Heart left ventricle (tissue), 16 donors: ENCODE data around the gene CFAP119. TPM values are rescaled to one million over a fixed set of nuclear protein-coding genes. Genes with fewer than 3 reads are reported as not detected.
A peak's percentile ranks its signal among the peaks of the same experiment; 100 is the strongest.

Experiments used
- ATAC-seq, 4 donors: fragments of 200-7000 bp; cut with Tn5 transposase; one replicate each; pipeline ENCODE4 v1.9.1; 2020 to 2022; ENCODE audit warnings: moderate library complexity in 4 of 4, mild to moderate bottlenecking in 3 of 4, moderate number of reproducible peaks in 1 of 4
- DNase-seq, 5 donors: peaks; one replicate each; pipeline ENCODE4 v3.0.0-alpha.2; 2020
- H3K27ac ChIP-seq, 12 donors: fragments of 200-600 bp; sonication (generic) in 4 of 12; one replicate each; pipeline versions ENCODE4 v1.5.0 to v1.8.0; 2016 to 2022; ENCODE audit warnings: mild to moderate bottlenecking in 2 of 12
- H3K27me3 ChIP-seq, 9 donors: fragments of 200-600 bp; sonication (generic) in 2 of 9; one replicate each; pipeline versions ENCODE4 v1.5.1 to v1.8.0; 2016 to 2022; ENCODE audit warnings: mild to moderate bottlenecking in 3 of 9
- H3K36me3 ChIP-seq, 9 donors: fragments of 200-600 bp; sonication (generic) in 2 of 9; one replicate each; pipeline versions ENCODE4 v1.5.0 to v1.8.0; 2018 to 2022; ENCODE audit warnings: mild to moderate bottlenecking in 2 of 9
- H3K4me1 ChIP-seq, 12 donors: fragments of 200-600 bp; sonication (generic) in 4 of 12; one replicate each; pipeline versions ENCODE4 v1.5.0 to v1.8.0; 2016 to 2022; ENCODE audit warnings: mild to moderate bottlenecking in 3 of 12
- H3K4me3 ChIP-seq, 12 donors: fragments of 200-600 bp; sonication (generic) in 4 of 12; one replicate each; pipeline versions ENCODE4 v1.5.0 to v1.8.0; 2017 to 2022; ENCODE audit warnings: mild to moderate bottlenecking in 9 of 12, moderate library complexity in 4 of 12
- H3K9me3 ChIP-seq, 12 donors: fragments of 200-600 bp; sonication (generic) in 4 of 12; one replicate each; pipeline versions ENCODE4 v1.5.0 to v1.8.0; 2016 to 2022; ENCODE audit warnings: mild to moderate bottlenecking in 1 of 12
- POLR2A ChIP-seq, 2 donors: fragments of 450-650 bp; IDR thresholded peaks; one replicate each; pipeline ENCODE4 v1.6.1; 2017; ENCODE audit warnings: antibody characterized with exemption in 2 of 2, mild to moderate bottlenecking in 2 of 2, moderate library complexity in 2 of 2
- WGBS, 4 donors: extraction: QIAGEN DNeasy Blood & Tissue Kit in 2 of 4; methylation state at CpG; one replicate each; pipeline versions ENCODE4 v1.1.5 to v1.1.7; 2013 to 2018; 5-methylcytosine and 5-hydroxymethylcytosine counted together
- intact Hi-C, 10 donors: fragments of 100-400 bp; cut with DNase I; formaldehyde crosslinking; loops; one replicate each; pipeline versions ENCODE4 v1.11.1 to v1.14.2; 2022
- polyA plus RNA-seq, 2 donors: library from polyadenylated mRNA; stranded (reverse); fragments of 200-250 nt; gene quantifications; one replicate each; pipeline ENCODE4 v1.2.3, GENCODE V29; 2013
- total RNA-seq, 9 donors: library from RNA; depleted of rRNA in 2 of 9; stranded (reverse); fragments of >200 nt in 2 of 9; fragmentation: NEBNext Ultra II Directional in 3 of 9; extraction: Animal tissue kit (Norgen Biotek cat#: 25700) in 3 of 9; gene quantifications; one replicate each; pipeline versions ENCODE4 v1.1.0 to v1.2.4, GENCODE V29; 2016 to 2023
- TF ChIP-seq, protein P1 (sequence below), 12 donors: fragments of 200-600 bp; sonication (generic) in 4 of 12; IDR thresholded peaks; one replicate each; pipeline versions ENCODE4 v1.5.0 to v1.8.0; 2018 to 2022; ENCODE audit warnings: antibody characterized with exemption in 12 of 12, mild to moderate bottlenecking in 5 of 12
- donor health status: ischemic (EF 13 %, LVEDD 7.1; RV severe dilation, severe dysfunction).
- donor health status: healthy with polysubstance abuse.
- donor health status: DM: no; HTN: yes; CAD: no.
- donor health status: DM: no; HTN: no; CAD: no.
- donor health status: ischemic (EF 25% LVEDD 6.9; RV normal size, moderate dysfunction).
- donor health status: ischemic (EF 25% LVEDD 5.7; RV mildly dilated, moderate dysfunction).
- donor health status: healthy.
- donor health status: DM: yes; HTN: yes; CAD: no.
- donor health status: ischemic (EF 35%, LVEDD 5.7; RV mildly dilated, moderate dysfunction).
- donor health status: nonischemic (EF 11% LVEDD 7.7; RV severe dilation, severe dysfunction).
- donor health status: DM: yes; HTN: yes; CAD: no.
- donor health status: PGD.
- donor health status: ischemic (EF 29% LVEDD 5.4; RV normal size, mild dysfunction).
- donor health status: nonischemic (EF 23%, LVEDD 6.1; RV moderate dilation, normal function).

The CFAP119 gene
- total and polyA plus RNA-seq, 11 donors: 0.48 to 2.1 (median 1.0) TPM

- TF ChIP-seq POLR2A (IDR thresholded peaks at IDR 0.05): no peak
- TF ChIP-seq, protein P1, sequence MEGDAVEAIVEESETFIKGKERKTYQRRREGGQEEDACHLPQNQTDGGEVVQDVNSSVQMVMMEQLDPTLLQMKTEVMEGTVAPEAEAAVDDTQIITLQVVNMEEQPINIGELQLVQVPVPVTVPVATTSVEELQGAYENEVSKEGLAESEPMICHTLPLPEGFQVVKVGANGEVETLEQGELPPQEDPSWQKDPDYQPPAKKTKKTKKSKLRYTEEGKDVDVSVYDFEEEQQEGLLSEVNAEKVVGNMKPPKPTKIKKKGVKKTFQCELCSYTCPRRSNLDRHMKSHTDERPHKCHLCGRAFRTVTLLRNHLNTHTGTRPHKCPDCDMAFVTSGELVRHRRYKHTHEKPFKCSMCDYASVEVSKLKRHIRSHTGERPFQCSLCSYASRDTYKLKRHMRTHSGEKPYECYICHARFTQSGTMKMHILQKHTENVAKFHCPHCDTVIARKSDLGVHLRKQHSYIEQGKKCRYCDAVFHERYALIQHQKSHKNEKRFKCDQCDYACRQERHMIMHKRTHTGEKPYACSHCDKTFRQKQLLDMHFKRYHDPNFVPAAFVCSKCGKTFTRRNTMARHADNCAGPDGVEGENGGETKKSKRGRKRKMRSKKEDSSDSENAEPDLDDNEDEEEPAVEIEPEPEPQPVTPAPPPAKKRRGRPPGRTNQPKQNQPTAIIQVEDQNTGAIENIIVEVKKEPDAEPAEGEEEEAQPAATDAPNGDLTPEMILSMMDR (IDR thresholded peaks at IDR 0.05): no peak
- peak in 2 of 4 donors; percentile 41 to 42 for ATAC-seq
- Histone ChIP-seq H3K36me3 (peaks cover 0 to 49% (median 45%) of the 10 kb centered on the region in 9 donors), H3K4me1 (peaks cover 0 to 20% (median 5%) of the 10 kb centered on the region in 12 donors), H3K27me3 (no peaks in the 10 kb centered on the region), H3K4me3 (peak overlapping the region; percentile 64 to 97 (median 78)), H3K27ac (peak overlapping the region in 10 of 12 donors; percentile 56 to 84 (median 72)), H3K9me3 (no peaks in the 10 kb centered on the region)
- DNase-seq: peak in 2 of 5 donors; percentile 50 to 58
- 15 to 43% (median 19%) methylated on average over 14 to 36 of the region's 36 CpGs for WGBS, 4 donors
- intact Hi-C loops: loop anchor here in 2 of 10 donors (2.0 to 10.0 kb wide), 3 partner anchors 14 to 166 kb away; partner anchors contain the start of genes CFAP119 (in 1 of the 2), RNF40 (in 1 of the 2) and SRCAP (in 1 of the 2)
Observed at GRCh38 chr16:30748634-30749445, 13.0 kb downstream of the CFAP119 start.

- Histone ChIP-seq H3K4me3 (peak within 1 kb of the TSS; percentile 64 to 97 (median 78)), H3K27ac (peak within 1 kb of the TSS in 11 of 12 donors; percentile 59 to 84 (median 75)), H3K36me3 (peaks cover 0 to 47% (median 41%) of the 10 kb centered on the region in 9 donors), H3K4me1 (peaks cover 0 to 20% (median 5%) of the 10 kb centered on the region in 12 donors), H3K27me3 (no peaks in the 10 kb centered on the region), H3K9me3 (no peaks in the 10 kb centered on the region)
- peak in 1 of 2 donors; percentile 58 for TF ChIP-seq POLR2A (IDR thresholded peaks at IDR 0.05)
- TF ChIP-seq, protein P1 (IDR thresholded peaks at IDR 0.05): no peak
- peak; percentile 99 to 100 (median 99) for DNase-seq
- 3 to 7% (median 4%) methylated on average over 28 to 60 of the region's 60 CpGs for WGBS, 4 donors
- intact Hi-C loops: loop anchor here in 2 of 10 donors (2.0 to 10.0 kb wide), 3 partner anchors 15 to 167 kb away; partner anchors contain the start of genes CFAP119 (in 1 of the 2), RNF40 (in 1 of the 2) and SRCAP (in 1 of the 2)
- ATAC-seq: peak; percentile 98 to 99 (median 99)
Observed at GRCh38 chr16:30747799-30748633, 13.8 kb downstream of the CFAP119 start, which contains the start of gene PHKG2. TSS of gene PHKG2 (plus strand) at chr16:30748425. CDS start at chr16:30748821, 396 bp downstream.

DNA sequence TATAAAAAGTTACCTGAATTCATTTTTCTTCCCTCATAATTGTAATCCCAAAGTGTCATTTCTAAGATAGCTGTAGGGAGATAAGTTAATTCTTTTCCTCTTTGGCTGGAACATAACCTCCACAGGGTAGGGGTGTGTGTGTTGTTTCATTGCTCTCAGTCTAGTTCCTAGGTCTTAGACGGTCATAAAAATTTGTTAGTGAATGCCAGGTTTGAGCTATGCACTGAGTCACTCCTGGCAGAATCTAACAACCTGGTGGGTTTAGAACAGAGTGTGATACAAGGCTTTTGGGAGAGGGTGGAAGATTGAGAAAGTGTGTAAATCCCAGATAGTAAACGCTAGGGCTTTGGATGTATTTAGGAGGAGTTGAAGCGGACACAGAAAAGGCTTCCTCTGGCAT is 14.5 kb downstream of the CFAP119 start:
- WGBS, 4 donors: 46 to 59% (median 52%) methylated on average over 3 of the region's 3 CpGs
- no peak for DNase-seq
- no peak for ATAC-seq
- Histone ChIP-seq H3K9me3 (no peaks in the 10 kb centered on the region), H3K36me3 (peaks cover 0 to 46% (median 36%) of the 10 kb centered on the region in 9 donors), H3K27ac (peak overlapping the region in 10 of 12 donors; percentile 59 to 84 (median 76)), H3K4me3 (peak overlapping the region in 9 of 12 donors; percentile 64 to 97 (median 79)), H3K27me3 (no peaks in the 10 kb centered on the region), H3K4me1 (peaks cover 0 to 20% (median 5%) of the 10 kb centered on the region in 12 donors)
- intact Hi-C loops: loop anchor here in 1 of 10 donors (5.0 to 10.0 kb wide), 2 partner anchors 50 to 167 kb away; partner anchors contain the start of gene SRCAP
- TF ChIP-seq POLR2A (IDR thresholded peaks at IDR 0.05): no peak

GRCh38 chr16:30746638-30747175 is 15.2 kb downstream of the CFAP119 start:
- Histone ChIP-seq H3K27ac (peak overlapping the region in 1 of 12 donors; percentile 84), H3K9me3 (no peaks in the 10 kb centered on the region), H3K36me3 (peaks cover 0 to 48% (median 35%) of the 10 kb centered on the region in 9 donors), H3K4me3 (no peak overlapping the region), H3K27me3 (no peaks in the 10 kb centered on the region), H3K4me1 (peaks cover 0 to 25% (median 7%) of the 10 kb centered on the region in 12 donors)
- ATAC-seq: no peak
- WGBS, 4 donors: 90 to 93% (median 92%) methylated on average over 9 of the region's 9 CpGs
- intact Hi-C loops: loop anchor here in 1 of 10 donors (5.0 to 10.0 kb wide), 2 partner anchors 49 to 168 kb away; partner anchors contain the start of gene SRCAP
- no peak for DNase-seq
- TF ChIP-seq, protein P1 (IDR thresholded peaks at IDR 0.05): no peak
- TF ChIP-seq POLR2A (IDR thresholded peaks at IDR 0.05): no peak
